GM12878 (cell line): ENCODE measurements around the gene CASP12. TPM values are rescaled to one million over a fixed set of nuclear protein-coding genes. Genes with fewer than 3 reads are reported as not detected.

Source experiments
- ATAC-seq: fragments of 200-7000 bp; cut with Tn5 transposase; 3 replicates; pipeline ENCODE4 v1.9.1; 2020; ENCODE audit warnings: mild to moderate bottlenecking, moderate library complexity
- BruUV-seq: library from RNA; stranded (reverse); fragments of 400-500 nt; replicated peaks from 2 replicates; lab custom pipeline; 2021; lab: Mats Ljungman, UMichigan
- CTCF ChIA-PET: fragments of 300-600 bp; sonication (Branson Sonifier 250); formaldehyde crosslinking; extraction: SDS; loops from one replicate; lab custom pipeline; 2021; ENCODE audit warnings: inconsistent platforms; lab: Yijun Ruan, JAX
- POLR2A ChIA-PET: fragments of 350-600 bp; formaldehyde crosslinking; extraction: SDS; loops from one replicate; lab custom pipeline; 2021; ENCODE audit warnings: inconsistent platforms; lab: Charles Lee
- RAD21 ChIA-PET: fragments of 300-600 bp; sonication (Branson Sonifier 250); formaldehyde crosslinking; loops from one replicate; lab custom pipeline; 2023; ENCODE audit warnings: antibody characterized with exemption; ENCODE audit not compliant: unreplicated experiment; lab: Charles Lee
- SMC1A ChIA-PET: fragments of 300-600 bp; sonication (Branson Sonifier 250); formaldehyde crosslinking; loops from one replicate; lab custom pipeline; 2023; ENCODE audit not compliant: unreplicated experiment, uncharacterized antibody; lab: Charles Lee
- DNase-seq: peaks from one replicate; pipeline ENCODE4 v3.0.0-alpha.2; 2011; ENCODE audit warnings: low read depth, low spot score
- FAIRE-seq: peaks from 3 replicates; lab custom pipeline; 2011; peaks lifted over from hg19 to GRCh38; lab: Jason Lieb, UNC
- H2AFZ ChIP-seq: 2 replicates; pipeline ENCODE4 v1.6.0; 2011; ENCODE audit warnings: low read depth, low read length, control low read depth; ENCODE audit not compliant: control insufficient read depth
- H3K27ac ChIP-seq: 2 replicates; pipeline ENCODE4 v1.5.1; 2011; ENCODE audit warnings: control low read depth; ENCODE audit not compliant: control insufficient read depth, insufficient read depth
- H3K27me3 ChIP-seq, 2 experiments: replicated peaks in 1 of 2; 2 replicates each; pipeline versions ENCODE4 v1.6.0 to v1.6.1; 2011; ENCODE audit warnings: low read length in 1 of 2; ENCODE audit not compliant: control insufficient read depth in 2 of 2, insufficient read depth in 2 of 2
- H3K36me3 ChIP-seq, 2 experiments: 2 replicates each; pipeline ENCODE4 v1.5.1; 2011; ENCODE audit warnings: low read length in 1 of 2; ENCODE audit not compliant: control insufficient read depth in 2 of 2, insufficient read depth in 2 of 2
- H3K4me1 ChIP-seq: 2 replicates; pipeline ENCODE4 v1.6.1; 2011; ENCODE audit warnings: mild to moderate bottlenecking, low read length, moderate library complexity, mixed read lengths; ENCODE audit not compliant: control insufficient read depth, insufficient read depth
- H3K4me2 ChIP-seq: 2 replicates; pipeline ENCODE4 v1.6.0; 2011; ENCODE audit warnings: control low read depth; ENCODE audit not compliant: control insufficient read depth, insufficient read depth
- H3K4me3 ChIP-seq: fragments of 200-600 bp; sonication (generic); 2 replicates; pipeline ENCODE4 v1.5.1; 2016
- H3K79me2 ChIP-seq: 2 replicates; pipeline ENCODE4 v1.6.0; 2011; ENCODE audit warnings: low read length; ENCODE audit not compliant: control insufficient read depth, insufficient read depth
- H3K9ac ChIP-seq: 2 replicates; pipeline ENCODE4 v1.8.0; 2011; ENCODE audit warnings: low read length, control low read depth, mixed read lengths; ENCODE audit not compliant: control insufficient read depth, insufficient read depth
- H3K9me3 ChIP-seq: replicated peaks from 3 replicates; pipeline ENCODE4 v1.5.1; 2011; ENCODE audit warnings: mild to moderate bottlenecking, low read length; ENCODE audit not compliant: control insufficient read depth, insufficient read depth
- H4K20me1 ChIP-seq: 2 replicates; pipeline ENCODE4 v1.6.0; 2011; ENCODE audit not compliant: control insufficient read depth, insufficient read depth
- BHLHE40 ChIP-seq, 2 experiments: fragments of 450-650 bp in 1 of 2; IDR thresholded peaks; 2 replicates each; pipeline ENCODE4 v1.6.1; 2011 to 2017; ENCODE audit warnings: low read depth in 2 of 2, borderline replicate concordance in 1 of 2, improper control_type of control experiment in 1 of 2, low read length in 1 of 2, mild to moderate bottlenecking in 1 of 2
- NR2C2 ChIP-seq: IDR thresholded peaks from 2 replicates; pipeline ENCODE4 v1.6.1; 2011; ENCODE audit warnings: borderline replicate concordance, low read depth; ENCODE audit not compliant: control insufficient read depth, insufficient read length
- RBBP5 ChIP-seq: fragments of 200-600 bp; sonication (generic); conservative IDR thresholded peaks from 2 replicates; pipeline ENCODE4 v1.6.1; 2016
- RCOR1 ChIP-seq: conservative IDR thresholded peaks from 2 replicates; pipeline ENCODE4 v1.6.1; 2012; ENCODE audit warnings: low read depth, low read length, improper control_type of control experiment
- RUNX3 ChIP-seq: IDR thresholded peaks from 2 replicates; pipeline ENCODE4 v1.6.1; 2012; ENCODE audit warnings: low read length, inconsistent platforms
- ZBTB11 ChIP-seq: fragments of 450-650 bp; formaldehyde crosslinking; IDR thresholded peaks from 2 replicates; pipeline ENCODE4 v1.5.0; 2022; ENCODE audit warnings: mild to moderate bottlenecking, missing genetic modification characterization
- WGBS: methylation state at CpG from one replicate; pipeline ENCODE4 v1.1.6; 2016; ENCODE audit warnings: low lambda C conversion rate; ENCODE audit not compliant: insufficient replicate concordance, insufficient coverage; ENCODE audit errors: missing lambda C conversion rate; 5-methylcytosine and 5-hydroxymethylcytosine counted together
- in situ Hi-C: fragments of 300-500 bp; cut with MboI; formaldehyde crosslinking; loops from 9 replicates; pipeline ENCODE4 v1.14.3; 2018; ENCODE audit warnings: mixed read lengths
- intact Hi-C: fragments of 100-400 bp; cut with micrococcal nuclease; formaldehyde crosslinking; loops from one replicate; pipeline ENCODE4 v1.14.2; 2022; ENCODE audit not compliant: unreplicated experiment
- polyA plus RNA-seq, 11 experiments: library from polyadenylated mRNA; depleted of rRNA in 4 of 11; unstranded in 6 of 11; stranded (reverse) in 5 of 11; fragments of >200 nt; fragmentation: Nextera tagmentation in 4 of 11; fragmentation: Illumina TruSeq in 1 of 11; extraction: Ambion mirVana in 4 of 11; extraction: Trizol in 1 of 11; gene quantifications; 1 replicate in 1 of 11; 2 replicates in 10 of 11; pipeline versions ENCODE4 v1.2.1 to v1.2.3, GENCODE V29; 2011 to 2016; ENCODE audit warnings: inconsistent platforms in 2 of 11, missing spikeins in 2 of 11, low read depth in 1 of 11
- total RNA-seq, 4 experiments: library from RNA; depleted of rRNA in 3 of 4; stranded (reverse); fragments of >200 nt in 3 of 4; fragmentation: Illumina TruSeq in 1 of 4; extraction: Trizol in 1 of 4; gene quantifications; 2 replicates each; pipeline versions ENCODE4 v1.2.1 to v1.2.3, GENCODE V29; 2013 to 2021

CASP12 gene
- total and polyA plus RNA-seq, 10 of the 15 experiments (the other 5 are each of a cell fraction or from before 2014, with no cell fraction given), result 0.10 to 0.14 TPM; not detected in 8

GRCh38 chr11:104892723-104893511 lies 5.3 kb downstream of the CASP12 start:
- FAIRE-seq, result no peak
- Histone ChIP-seq H3K4me2 (no peak overlapping the region), H3K9me3 (no peaks in the 10 kb centered on the region), H3K9ac (no peak overlapping the region), H2AFZ (no peak overlapping the region), H3K79me2 (no peaks in the 10 kb centered on the region), H3K4me3 (no peak overlapping the region), H3K27ac (no peak overlapping the region), H4K20me1 (no peaks in the 10 kb centered on the region), H3K27me3 (no peaks in the 10 kb centered on the region), H3K36me3 (no peaks in the 10 kb centered on the region), H3K4me1 (no peaks in the 10 kb centered on the region; the same call in 1 of the 2 replicates)
- ChIA-PET CTCF (interaction anchor here (1.0 kb wide), 1 partner anchor 48 kb away, joined by 3 read pairs; no protein-coding TSS in a partner anchor), SMC1A (interaction anchor here (1.5 kb wide), 1 partner anchor 26 kb away, joined by 5 read pairs; no protein-coding TSS in a partner anchor), RAD21 (no interaction called here), POLR2A (no interaction called here)
- DNase-seq, result no peak
- intact Hi-C loops (no loop called here), in situ Hi-C loops (no loop called here)
- no peak for ATAC-seq
- TF ChIP-seq BHLHE40 (IDR thresholded peaks at IDR 0.05; ENCODE audit: borderline replicate concordance in 1 of 2, low read depth in 2 of 2, low read length in 1 of 2) (no peak), RUNX3 (no peak), NR2C2 (no peak), RBBP5 (no peak), ZBTB11 (no peak), RCOR1 (no peak)
- no TSS peak for BruUV-seq
- 24% methylated on average over 3 of the region's 3 CpGs for WGBS
